Stimulated activated CD4-positive, alpha-beta T cell treated with anti-CD3 and anti-CD28 coated beads, Interleukin-1b, Interleukin-23, amount 100 ng/mL, for 24 hours (primary cell): ENCODE results near the gene DGCR2.

Experiments
- DNase-seq, 4 experiments: peaks; one replicate each; pipeline ENCODE4 v3.0.0-alpha.2; 2020; ENCODE audit warnings: low read depth in 4 of 4, low spot score in 1 of 4

DGCR2 gene

GRCh38 chr22:19110064-19110458 is 12.2 kb downstream of the DGCR2 start:
- DNase-seq = no peak

GRCh38 chr22:19109198-19110063 is 12.8 kb downstream of the DGCR2 start:
- peak in 1 of 4 experiments; percentile 15 for DNase-seq

GRCh38 chr22:19108807-19109197 is 13.4 kb downstream of the DGCR2 start:
- no peak for DNase-seq

GRCh38 chr22:19107730-19108074 is 14.5 kb downstream of the DGCR2 start:
- no peak for DNase-seq

GRCh38 chr22:19106886-19107729 is 15.1 kb downstream of the DGCR2 start:
- DNase-seq = no peak

GRCh38 chr22:19105867-19106802 is 16.1 kb downstream of the DGCR2 start:
- DNase-seq = peak in 1 of 4 experiments; percentile 12

- no peak for DNase-seq
Measured at GRCh38 chr22:19105456-19105855, 16.8 kb downstream of the DGCR2 start.

GRCh38 chr22:19103880-19104821 is 18.1 kb downstream of the DGCR2 start:
- DNase-seq = no peak

- no peak for DNase-seq
Measured at GRCh38 chr22:19098157-19098556, 24.1 kb downstream of the DGCR2 start.

GRCh38 chr22:19097518-19097917 is 24.7 kb downstream of the DGCR2 start:
- no peak for DNase-seq

GRCh38 chr22:19096555-19096954 is 25.7 kb downstream of the DGCR2 start:
- no peak for DNase-seq

GRCh38 chr22:19094393-19094997 is 27.7 kb downstream of the DGCR2 start:
- DNase-seq = no peak

GRCh38 chr22:19092725-19093124 is 29.5 kb downstream of the DGCR2 start:
- DNase-seq = no peak

GRCh38 chr22:19090586-19091127 is 31.6 kb downstream of the DGCR2 start:
- no peak for DNase-seq

- DNase-seq = no peak
Measured at GRCh38 chr22:19090183-19090582, 32.0 kb downstream of the DGCR2 start.

- DNase-seq = no peak
Measured at GRCh38 chr22:19088866-19089595, 33.2 kb downstream of the DGCR2 start.

- no peak for DNase-seq
Measured at GRCh38 chr22:19086896-19087295, 35.3 kb downstream of the DGCR2 start.

GRCh38 chr22:19086417-19086816 is 35.8 kb downstream of the DGCR2 start:
- no peak for DNase-seq
